ENCODE data around the gene ZNF234. TPM values are rescaled to one million over a fixed set of nuclear protein-coding genes. Genes with fewer than 3 reads are reported as not detected.

ZNF234 gene
- total RNA-seq, 1 donor from 2014 or later, result 19.3 TPM

- Mint-ChIP-seq H3K27me3 (ENCODE audit: unreplicated experiment) (no peaks in the 10 kb centered on the region), H3K9me3 (ENCODE audit: unreplicated experiment) (peaks cover 53% of the 10 kb centered on the region), H3K36me3 (ENCODE audit: unreplicated experiment) (peaks cover 20% of the 10 kb centered on the region), H3K4me1 (ENCODE audit: unreplicated experiment) (no peaks in the 10 kb centered on the region), H3K27ac (ENCODE audit: unreplicated experiment) (no peak overlapping the region), H3K4me3 (ENCODE audit: unreplicated experiment) (no peak overlapping the region)
- no peak for TF ChIP-seq CTCF (IDR thresholded peaks at IDR 0.05)
- no peak for DNase-seq (ENCODE audit: extremely low spot score, unreplicated experiment)
These were observed 39.6 kb downstream of the ZNF234 start for GRCh38 chr19:44180968-44181367.

- TF ChIP-seq CTCF (IDR thresholded peaks at IDR 0.05), result no peak
- DNase-seq (ENCODE audit: extremely low spot score, unreplicated experiment), result no peak
- Mint-ChIP-seq H3K9me3 (ENCODE audit: unreplicated experiment) (peaks cover 53% of the 10 kb centered on the region), H3K27me3 (ENCODE audit: unreplicated experiment) (no peaks in the 10 kb centered on the region), H3K36me3 (ENCODE audit: unreplicated experiment) (peaks cover 8% of the 10 kb centered on the region), H3K4me1 (ENCODE audit: unreplicated experiment) (no peaks in the 10 kb centered on the region), H3K27ac (ENCODE audit: unreplicated experiment) (no peak overlapping the region), H3K4me3 (ENCODE audit: unreplicated experiment) (no peak overlapping the region)
These were observed 40.8 kb downstream of the ZNF234 start for GRCh38 chr19:44182145-44182544.

GRCh38 chr19:44190020-44190419 is 48.7 kb downstream of the ZNF234 start:
- no peak overlapping the region for H3K4me3 Mint-ChIP-seq (ENCODE audit: unreplicated experiment)
- H3K27ac Mint-ChIP-seq (ENCODE audit: unreplicated experiment), result no peak overlapping the region
- peaks cover 6% of the 10 kb centered on the region for H3K36me3 Mint-ChIP-seq (ENCODE audit: unreplicated experiment)
- TF ChIP-seq CTCF (IDR thresholded peaks at IDR 0.05), result no peak
- no peak for DNase-seq (ENCODE audit: extremely low spot score, unreplicated experiment)
- no peaks in the 10 kb centered on the region for H3K27me3 Mint-ChIP-seq (ENCODE audit: unreplicated experiment)
- peaks cover 54% of the 10 kb centered on the region for H3K9me3 Mint-ChIP-seq (ENCODE audit: unreplicated experiment)
- H3K4me1 Mint-ChIP-seq (ENCODE audit: unreplicated experiment), result no peaks in the 10 kb centered on the region

- Mint-ChIP-seq H3K36me3 (ENCODE audit: unreplicated experiment) (peaks cover 6% of the 10 kb centered on the region), H3K27ac (ENCODE audit: unreplicated experiment) (no peak overlapping the region), H3K27me3 (ENCODE audit: unreplicated experiment) (no peaks in the 10 kb centered on the region), H3K4me3 (ENCODE audit: unreplicated experiment) (no peak overlapping the region), H3K4me1 (ENCODE audit: unreplicated experiment) (no peaks in the 10 kb centered on the region), H3K9me3 (ENCODE audit: unreplicated experiment) (peaks cover 38% of the 10 kb centered on the region)
- DNase-seq (ENCODE audit: extremely low spot score, unreplicated experiment), result no peak
- no peak for TF ChIP-seq CTCF (IDR thresholded peaks at IDR 0.05)
These were observed 50.8 kb downstream of the ZNF234 start for GRCh38 chr19:44192127-44192526.

DNA sequence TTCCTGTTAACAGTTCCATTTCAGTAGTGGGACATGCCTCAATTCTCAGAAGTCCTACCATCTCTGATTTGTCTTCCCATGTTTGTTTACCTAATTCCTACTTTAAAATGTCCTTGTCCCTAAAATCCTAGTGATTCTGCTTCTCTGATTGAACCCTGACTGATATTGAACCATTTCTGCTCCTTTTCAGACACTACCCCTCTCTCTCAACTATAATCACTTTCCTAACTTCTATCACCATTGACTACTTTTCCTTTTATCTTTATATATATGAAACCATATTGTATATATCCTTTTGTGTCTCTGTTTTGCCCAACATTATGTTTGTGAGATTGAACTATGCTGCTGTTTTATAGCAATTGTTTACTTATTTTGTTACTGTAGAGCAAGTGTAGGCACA is 55.4 kb downstream of the ZNF234 start:
- Mint-ChIP-seq H3K27me3 (ENCODE audit: unreplicated experiment) (no peaks in the 10 kb centered on the region), H3K4me1 (ENCODE audit: unreplicated experiment) (no peaks in the 10 kb centered on the region), H3K4me3 (ENCODE audit: unreplicated experiment) (no peak overlapping the region), H3K27ac (ENCODE audit: unreplicated experiment) (no peak overlapping the region), H3K9me3 (ENCODE audit: unreplicated experiment) (peaks cover 16% of the 10 kb centered on the region), H3K36me3 (ENCODE audit: unreplicated experiment) (peaks cover 2% of the 10 kb centered on the region)
- no peak for DNase-seq (ENCODE audit: extremely low spot score, unreplicated experiment)
- TF ChIP-seq CTCF (IDR thresholded peaks at IDR 0.05), result no peak
